ENCODE data around the gene BLZF1. TPM values are rescaled to one million over a fixed set of nuclear protein-coding genes. Genes with fewer than 3 reads are reported as not detected.
A peak's percentile ranks its signal among the peaks of the same experiment; 100 is the strongest.
"Not testable (repeated sequence)": the region's sequence is repeated elsewhere in the genome, so short reads cannot be mapped to it uniquely, and the experiment has no call there.

BLZF1 gene
- total RNA-seq, 1 experiment from 2014 or later: 37.1 TPM

- Histone ChIP-seq H3K27ac (no peak overlapping the region), H3K36me3 (no peaks in the 10 kb centered on the region; the same call in 1 of the 2 replicates), H3K4me1 (replicated peaks) (peaks cover 3% of the 10 kb centered on the region; the same call in 1 of the 2 replicates), H3K4me3 (no peak overlapping the region), H3K9me3 (replicated peaks) (no peaks in the 10 kb centered on the region), H3K27me3 (replicated peaks) (no peaks in the 10 kb centered on the region)
- DNase-seq (ENCODE audit: low read depth in 1 of 2, low spot score in 2 of 2): no peak
These were observed 28.2 kb upstream of the BLZF1 start for GRCh38 chr1:169339773-169340172.

GRCh38 chr1:169340882-169341281 lies 27.1 kb upstream of the BLZF1 start:
- Histone ChIP-seq H3K4me1 (replicated peaks) (peaks cover 3% of the 10 kb centered on the region; the same call in 1 of the 2 replicates), H3K36me3 (no peaks in the 10 kb centered on the region; the same call in 1 of the 2 replicates), H3K27ac (no peak overlapping the region), H3K9me3 (replicated peaks) (no peaks in the 10 kb centered on the region), H3K27me3 (replicated peaks) (no peaks in the 10 kb centered on the region), H3K4me3 (no peak overlapping the region)
- no peak for DNase-seq (ENCODE audit: low read depth in 1 of 2, low spot score in 2 of 2)

- not testable (repeated sequence) for DNase-seq (ENCODE audit: low read depth in 1 of 2, low spot score in 2 of 2); H3K36me3 ChIP-seq; H3K27ac ChIP-seq; H3K4me3 ChIP-seq; H3K9me3 ChIP-seq (replicated peaks); H3K27me3 ChIP-seq (replicated peaks); H3K4me1 ChIP-seq (replicated peaks)
These were observed 25.9 kb upstream of the BLZF1 start for GRCh38 chr1:169342096-169342495.

GRCh38 chr1:169345511-169345910 lies 22.5 kb upstream of the BLZF1 start:
- Histone ChIP-seq H3K4me1 (replicated peaks) (peaks cover 3% of the 10 kb centered on the region; the same call in 1 of the 2 replicates), H3K4me3 (no peak overlapping the region), H3K36me3 (no peaks in the 10 kb centered on the region; the same call in 1 of the 2 replicates), H3K27ac (no peak overlapping the region), H3K9me3 (replicated peaks) (no peaks in the 10 kb centered on the region), H3K27me3 (replicated peaks) (no peaks in the 10 kb centered on the region)
- DNase-seq (ENCODE audit: low read depth in 1 of 2, low spot score in 2 of 2): no peak

- peaks cover 1% of the 10 kb centered on the region; the same call in 1 of the 2 replicates for H3K4me1 ChIP-seq (replicated peaks)
- H3K9me3 ChIP-seq (replicated peaks): no peaks in the 10 kb centered on the region
- no peak overlapping the region for H3K27ac ChIP-seq
- DNase-seq (ENCODE audit: low read depth in 1 of 2, low spot score in 2 of 2): no peak
- no peaks in the 10 kb centered on the region for H3K27me3 ChIP-seq (replicated peaks)
- H3K36me3 ChIP-seq: no peaks in the 10 kb centered on the region; the same call in 1 of the 2 replicates
- H3K4me3 ChIP-seq: no peak overlapping the region
These were observed 21.9 kb upstream of the BLZF1 start for GRCh38 chr1:169346036-169346589.

- no peak overlapping the region for H3K4me3 ChIP-seq
- no peak overlapping the region for H3K27ac ChIP-seq
- no peaks in the 10 kb centered on the region for H3K27me3 ChIP-seq (replicated peaks)
- no peak for DNase-seq (ENCODE audit: low read depth in 1 of 2, low spot score in 2 of 2)
- H3K9me3 ChIP-seq (replicated peaks): no peaks in the 10 kb centered on the region
- H3K36me3 ChIP-seq: no peaks in the 10 kb centered on the region; the same call in 1 of the 2 replicates
- no peaks in the 10 kb centered on the region for H3K4me1 ChIP-seq (replicated peaks)
These were observed 20.2 kb upstream of the BLZF1 start for GRCh38 chr1:169347688-169348382.

- Histone ChIP-seq H3K27me3 (replicated peaks) (no peaks in the 10 kb centered on the region), H3K27ac (no peak overlapping the region), H3K36me3 (no peaks in the 10 kb centered on the region; the same call in 1 of the 2 replicates), H3K4me1 (replicated peaks) (no peaks in the 10 kb centered on the region), H3K9me3 (replicated peaks) (no peaks in the 10 kb centered on the region), H3K4me3 (no peak overlapping the region)
- DNase-seq (ENCODE audit: low read depth in 1 of 2, low spot score in 2 of 2): peak in 1 of 2 experiments; percentile 28
These were observed 19.5 kb upstream of the BLZF1 start for GRCh38 chr1:169348383-169349036.

GRCh38 chr1:169360415-169360814 lies 7.6 kb upstream of the BLZF1 start:
- Histone ChIP-seq H3K27me3 (replicated peaks) (no peaks in the 10 kb centered on the region), H3K36me3 (peaks cover 6% of the 10 kb centered on the region; the same call in 1 of the 2 replicates), H3K27ac (no peak overlapping the region), H3K9me3 (replicated peaks) (peaks cover 4% of the 10 kb centered on the region; the same call in 1 of the 2 replicates), H3K4me3 (no peak overlapping the region), H3K4me1 (replicated peaks) (peaks cover 39% of the 10 kb centered on the region)
- peak in 1 of 2 experiments; percentile 16 for DNase-seq (ENCODE audit: low read depth in 1 of 2, low spot score in 2 of 2)

GRCh38 chr1:169361281-169361680 lies 6.7 kb upstream of the BLZF1 start:
- Histone ChIP-seq H3K36me3 (peaks cover 6% of the 10 kb centered on the region; the same call in 1 of the 2 replicates), H3K4me3 (no peak overlapping the region), H3K9me3 (replicated peaks) (peaks cover 4% of the 10 kb centered on the region; the same call in 1 of the 2 replicates), H3K27ac (no peak overlapping the region; the same call in 1 of the 2 replicates), H3K27me3 (replicated peaks) (no peaks in the 10 kb centered on the region), H3K4me1 (replicated peaks) (peaks cover 39% of the 10 kb centered on the region)
- DNase-seq (ENCODE audit: low read depth in 1 of 2, low spot score in 2 of 2): peak in 1 of 2 experiments; percentile 22

- H3K27ac ChIP-seq: peak overlapping the region; percentile 99
- H3K4me3 ChIP-seq: no peak overlapping the region
- peak; percentile 81 to 87 for DNase-seq (ENCODE audit: low read depth in 1 of 2, low spot score in 2 of 2)
- peaks cover 6% of the 10 kb centered on the region; the same call in 1 of the 2 replicates for H3K36me3 ChIP-seq
- peaks cover 4% of the 10 kb centered on the region; the same call in 1 of the 2 replicates for H3K9me3 ChIP-seq (replicated peaks)
- H3K27me3 ChIP-seq (replicated peaks): no peaks in the 10 kb centered on the region
- peaks cover 39% of the 10 kb centered on the region for H3K4me1 ChIP-seq (replicated peaks)
These were observed 4.8 kb upstream of the BLZF1 start for GRCh38 chr1:169363046-169363730.

GRCh38 chr1:169364948-169365347 lies 3.0 kb upstream of the BLZF1 start:
- peaks cover 4% of the 10 kb centered on the region; the same call in 1 of the 2 replicates for H3K9me3 ChIP-seq (replicated peaks)
- H3K27me3 ChIP-seq (replicated peaks): no peaks in the 10 kb centered on the region
- H3K4me3 ChIP-seq: no peak overlapping the region
- H3K36me3 ChIP-seq: peaks cover 9% of the 10 kb centered on the region
- peaks cover 39% of the 10 kb centered on the region for H3K4me1 ChIP-seq (replicated peaks)
- H3K27ac ChIP-seq: peak overlapping the region; percentile 99; the same call in 1 of the 2 replicates
- DNase-seq (ENCODE audit: low read depth in 1 of 2, low spot score in 2 of 2): no peak

GRCh38 chr1:169367096-169367685 lies 804 bp upstream of the BLZF1 start:
- H3K27me3 ChIP-seq (replicated peaks): no peaks in the 10 kb centered on the region
- peaks cover 28% of the 10 kb centered on the region for H3K36me3 ChIP-seq
- H3K9me3 ChIP-seq (replicated peaks): peaks cover 4% of the 10 kb centered on the region; the same call in 1 of the 2 replicates
- H3K4me1 ChIP-seq (replicated peaks): peaks cover 22% of the 10 kb centered on the region
- no peak for DNase-seq (ENCODE audit: low read depth in 1 of 2, low spot score in 2 of 2)
- H3K27ac ChIP-seq: peak overlapping the region; percentile 90
- peak overlapping the region; percentile 54 for H3K4me3 ChIP-seq

- Histone ChIP-seq H3K27me3 (replicated peaks) (no peaks in the 10 kb centered on the region), H3K36me3 (peaks cover 28% of the 10 kb centered on the region), H3K4me1 (replicated peaks) (peaks cover 13% of the 10 kb centered on the region), H3K27ac (peak overlapping the region; percentile 90), H3K4me3 (peak overlapping the region; percentile 54), H3K9me3 (replicated peaks) (peaks cover 4% of the 10 kb centered on the region; the same call in 1 of the 2 replicates)
- no peak for DNase-seq (ENCODE audit: low read depth in 1 of 2, low spot score in 2 of 2)
These were observed 393 bp downstream of the BLZF1 start for GRCh38 chr1:169368406-169368769.
